HCT116 (cell line): ENCODE results near the gene PLCB3. TPM values are rescaled to one million over a fixed set of nuclear protein-coding genes. Genes with fewer than 3 reads are reported as not detected.

Experiments used
- ATAC-seq: fragments of 200-7000 bp; cut with Tn5 transposase; 2 replicates; pipeline ENCODE4 v1.9.1; 2020; ENCODE audit warnings: mild to moderate bottlenecking, moderate library complexity
- BruUV-seq: library from RNA; stranded (reverse); fragments of 400-500 nt; replicated peaks from 2 replicates; lab custom pipeline; 2021; lab: Mats Ljungman, UMichigan
- CTCF ChIA-PET: fragments of 300-600 bp; sonication (Branson Sonifier 250); formaldehyde crosslinking; loops from one replicate; lab custom pipeline; 2021; ENCODE audit warnings: antibody characterized with exemption; lab: Charles Lee
- POLR2A ChIA-PET: fragments of 300-600, 350-600 bp; sonication (Branson Sonifier 250); formaldehyde crosslinking; loops from one replicate; lab custom pipeline; 2021; ENCODE audit warnings: antibody characterized with exemption; lab: Charles Lee
- RAD21 ChIA-PET, 2 experiments: fragments of 300-600 bp; sonication (Branson Sonifier 250); formaldehyde crosslinking; loops; one replicate each; lab custom pipeline; 2023; ENCODE audit warnings: low total read pairs in 2 of 2; ENCODE audit not compliant: uncharacterized antibody in 2 of 2, unreplicated experiment in 2 of 2, low non-redundant PET in 1 of 2; lab: Charles Lee
- DNase-seq: peaks from one replicate; pipeline ENCODE4 v3.0.0-alpha.2; 2010; ENCODE audit warnings: low read depth, low spot score
- H2AFZ ChIP-seq: fragments of 200-600 bp; shearing (Covaris generic), sonication (generic); 2 replicates; pipeline ENCODE4 v1.6.1; 2017; ENCODE audit warnings: low read depth, mixed run types, mixed read lengths, antibody characterized with exemption, low read length; ENCODE audit not compliant: poor library complexity, severe bottlenecking
- H3K27ac ChIP-seq: 2 replicates; pipeline ENCODE4 v1.5.1; 2012; ENCODE audit warnings: low read depth, low read length
- H3K27me3 ChIP-seq: fragments of 200-600 bp; sonication (generic); 2 replicates; pipeline ENCODE4 v1.6.1; 2016; ENCODE audit warnings: mixed run types, low read length, mixed read lengths; ENCODE audit not compliant: insufficient read depth
- H3K36me3 ChIP-seq, 2 experiments: fragments of 200-500 bp in 1 of 2; fragments of 200-600 bp in 1 of 2; sonication (Bioruptor generic) in 1 of 2; sonication (generic) in 1 of 2; 2 replicates each; pipeline versions ENCODE4 v1.5.1 to v1.6.1; 2014 to 2016; ENCODE audit warnings: low read length in 2 of 2, inconsistent platforms in 1 of 2, mixed read lengths in 1 of 2, mixed run types in 1 of 2; ENCODE audit not compliant: insufficient read depth in 2 of 2, control insufficient read depth in 1 of 2
- H3K4me1 ChIP-seq, 2 experiments: fragments of 200-600 bp in 1 of 2; sonication (generic) in 1 of 2; 2 replicates each; pipeline versions ENCODE4 v1.5.1 to v1.6.1; 2012 to 2017; ENCODE audit warnings: low read length in 2 of 2, inconsistent platforms in 1 of 2, mild to moderate bottlenecking in 1 of 2, mixed read lengths in 1 of 2, mixed run types in 1 of 2, moderate library complexity in 1 of 2; ENCODE audit not compliant: insufficient read depth in 2 of 2, control insufficient read depth in 1 of 2
- H3K4me2 ChIP-seq: fragments of 200-600 bp; sonication (generic); 2 replicates; pipeline ENCODE4 v1.6.1; 2017; ENCODE audit warnings: mixed run types, low read length, mixed read lengths
- H3K4me3 ChIP-seq, 2 experiments: fragments of 200-600 bp in 1 of 2; sonication (generic) in 1 of 2; replicated peaks in 1 of 2; 2 replicates each; pipeline ENCODE4 v1.5.1; 2011 to 2016; ENCODE audit warnings: low read length in 2 of 2, control low read depth in 1 of 2, low read depth in 1 of 2, mild to moderate bottlenecking in 1 of 2, mixed read lengths in 1 of 2, mixed run types in 1 of 2
- H3K79me2 ChIP-seq: fragments of 200-600 bp; sonication (generic); 2 replicates; pipeline ENCODE4 v1.6.1; 2017; ENCODE audit warnings: mild to moderate bottlenecking, mixed run types, low read length, moderate library complexity, mixed read lengths; ENCODE audit not compliant: insufficient read depth
- H3K9ac ChIP-seq: fragments of 200-600 bp; sonication (generic); 2 replicates; pipeline ENCODE4 v1.6.1; 2016; ENCODE audit warnings: low read length, mixed read lengths
- H3K9me2 ChIP-seq: fragments of 200-600 bp; sonication (generic), shearing (Covaris generic); 2 replicates; pipeline ENCODE4 v1.6.1; 2017; ENCODE audit warnings: mixed run types, mild to moderate bottlenecking, moderate library complexity; ENCODE audit not compliant: insufficient read depth
- H3K9me3 ChIP-seq, 2 experiments: fragments of 200-500 bp in 1 of 2; fragments of 200-600 bp in 1 of 2; sonication (Bioruptor generic) in 1 of 2; sonication (generic) in 1 of 2; 2 replicates each; pipeline ENCODE4 v1.6.1; 2014 to 2017; ENCODE audit warnings: low read length in 2 of 2, mixed read lengths in 2 of 2, inconsistent platforms in 1 of 2, low read depth in 1 of 2, mild to moderate bottlenecking in 1 of 2, mixed run types in 1 of 2, moderate library complexity in 1 of 2; ENCODE audit not compliant: control insufficient read depth in 1 of 2, insufficient read depth in 1 of 2
- H4K20me1 ChIP-seq: fragments of 200-600 bp; sonication (generic), shearing (Covaris generic); 2 replicates; pipeline ENCODE4 v1.6.1; 2017; ENCODE audit warnings: mixed run types, mild to moderate bottlenecking, moderate library complexity; ENCODE audit not compliant: insufficient read depth
- CBX3 ChIP-seq: IDR thresholded peaks from 2 replicates; pipeline ENCODE4 v1.6.1; 2012; ENCODE audit warnings: low read depth
- ELF1 ChIP-seq: IDR thresholded peaks from 2 replicates; pipeline ENCODE4 v1.6.1; 2012; ENCODE audit warnings: low read depth, borderline replicate concordance
- FOSL1 ChIP-seq: IDR thresholded peaks from 2 replicates; pipeline ENCODE4 v1.6.1; 2012; ENCODE audit warnings: low read depth
- JUND ChIP-seq: IDR thresholded peaks from 2 replicates; pipeline ENCODE4 v1.6.1; 2012
- SIN3A ChIP-seq: IDR thresholded peaks from 2 replicates; pipeline ENCODE4 v1.6.1; 2012; ENCODE audit warnings: low read depth
- SP1 ChIP-seq: IDR thresholded peaks from 2 replicates; pipeline ENCODE4 v1.6.1; 2012; ENCODE audit warnings: low read depth
- intact Hi-C: fragments of 100-400 bp; cut with micrococcal nuclease; formaldehyde crosslinking; loops from 2 replicates; pipeline ENCODE4 v1.10.0; 2022
- total RNA-seq: library from RNA; stranded (reverse); gene quantifications from one replicate; pipeline ENCODE4 v1.2.1, GENCODE V29; 2021; ENCODE audit not compliant: unreplicated experiment
- TF ChIP-seq, protein P1 (sequence below): IDR thresholded peaks from 2 replicates; pipeline ENCODE4 v1.6.1; 2011; ENCODE audit warnings: mild to moderate bottlenecking, low read length, moderate library complexity; ENCODE audit not compliant: insufficient replicate concordance; ENCODE audit errors: extremely low read depth
- TF ChIP-seq, protein P2 (sequence below): IDR thresholded peaks from 2 replicates; pipeline ENCODE4 v1.6.1; 2012

Gene PLCB3
- total RNA-seq, 1 experiment from 2014 or later: 106 TPM

DNA sequence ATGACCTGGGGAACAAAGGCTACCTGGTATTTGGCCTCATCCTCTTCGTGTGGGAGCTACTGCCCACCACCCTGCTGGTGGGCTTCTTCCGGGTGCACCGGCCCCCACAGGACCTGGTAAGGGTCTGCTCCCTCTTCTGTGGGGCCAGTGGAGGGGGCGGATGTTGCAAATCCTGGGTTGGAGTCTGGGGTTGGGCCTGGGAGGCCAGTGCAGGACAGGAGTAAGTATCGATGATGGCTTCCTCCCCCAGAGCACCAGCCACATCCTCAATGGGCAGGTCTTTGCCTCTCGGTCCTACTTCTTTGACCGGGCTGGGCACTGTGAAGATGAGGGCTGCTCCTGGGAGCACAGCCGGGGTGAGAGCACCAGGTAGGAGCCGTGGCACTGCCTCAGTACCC, 37.0 kb downstream of the PLCB3 start (continued):
- TF ChIP-seq, protein P1, sequence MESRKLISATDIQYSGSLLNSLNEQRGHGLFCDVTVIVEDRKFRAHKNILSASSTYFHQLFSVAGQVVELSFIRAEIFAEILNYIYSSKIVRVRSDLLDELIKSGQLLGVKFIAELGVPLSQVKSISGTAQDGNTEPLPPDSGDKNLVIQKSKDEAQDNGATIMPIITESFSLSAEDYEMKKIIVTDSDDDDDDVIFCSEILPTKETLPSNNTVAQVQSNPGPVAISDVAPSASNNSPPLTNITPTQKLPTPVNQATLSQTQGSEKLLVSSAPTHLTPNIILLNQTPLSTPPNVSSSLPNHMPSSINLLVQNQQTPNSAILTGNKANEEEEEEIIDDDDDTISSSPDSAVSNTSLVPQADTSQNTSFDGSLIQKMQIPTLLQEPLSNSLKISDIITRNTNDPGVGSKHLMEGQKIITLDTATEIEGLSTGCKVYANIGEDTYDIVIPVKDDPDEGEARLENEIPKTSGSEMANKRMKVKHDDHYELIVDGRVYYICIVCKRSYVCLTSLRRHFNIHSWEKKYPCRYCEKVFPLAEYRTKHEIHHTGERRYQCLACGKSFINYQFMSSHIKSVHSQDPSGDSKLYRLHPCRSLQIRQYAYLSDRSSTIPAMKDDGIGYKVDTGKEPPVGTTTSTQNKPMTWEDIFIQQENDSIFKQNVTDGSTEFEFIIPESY: no peak
- TF ChIP-seq CBX3 (no peak), FOSL1 (no peak), ELF1 (no peak), JUND (no peak), SP1 (no peak), SIN3A (no peak)
- TF ChIP-seq, protein P2, sequence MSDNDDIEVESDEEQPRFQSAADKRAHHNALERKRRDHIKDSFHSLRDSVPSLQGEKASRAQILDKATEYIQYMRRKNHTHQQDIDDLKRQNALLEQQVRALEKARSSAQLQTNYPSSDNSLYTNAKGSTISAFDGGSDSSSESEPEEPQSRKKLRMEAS: no peak

DNA sequence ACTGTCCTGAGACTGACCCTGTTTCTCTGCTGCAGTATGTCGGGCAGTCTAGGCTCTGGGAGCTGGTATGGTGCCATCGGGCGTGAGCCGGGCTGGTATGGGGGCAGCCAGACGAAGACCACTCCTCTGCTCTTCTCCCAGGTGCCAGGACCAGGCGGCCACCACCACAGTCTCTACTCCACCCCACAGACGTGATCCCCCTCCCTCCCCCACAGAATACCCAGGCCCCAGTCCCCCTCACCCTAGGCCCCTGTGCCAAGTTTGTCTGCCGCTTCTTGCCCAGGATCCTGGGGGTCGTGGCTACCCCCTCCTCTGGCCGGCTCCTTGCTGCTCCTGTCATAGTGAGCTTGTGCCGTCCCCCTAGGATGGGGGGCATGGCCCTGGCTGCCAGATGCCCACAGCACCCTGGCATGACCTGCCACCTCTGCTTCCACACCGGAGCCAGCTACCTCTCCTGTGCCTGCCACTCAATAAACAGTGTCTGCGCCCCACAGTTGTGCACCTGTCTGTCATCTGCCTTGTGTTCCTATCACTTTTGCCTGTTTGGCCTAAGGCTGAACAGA, 37.8 kb downstream of the PLCB3 start:
- no peak for DNase-seq
- no TSS peak for BruUV-seq

More for the DNA sequence above, 37.8 kb downstream of the PLCB3 start:
- no peaks in the 10 kb centered on the region for H3K27me3 ChIP-seq
- no peak for ATAC-seq
- H3K9me2 ChIP-seq: no peaks in the 10 kb centered on the region
- ChIA-PET POLR2A (no interaction called here), CTCF (interaction anchor here (0.6 to 1.3 kb wide), 4 partner anchors 12 to 28 kb away, joined by 3 to 6 read pairs (median 4); partner anchors contain the start of gene TRMT112), RAD21 (interaction anchor here in 1 of 2 experiments (0.6 kb wide), 1 partner anchor 37 kb away, joined by 4 read pairs; no protein-coding TSS in a partner anchor)
- H4K20me1 ChIP-seq: no peaks in the 10 kb centered on the region
- no peak overlapping the region for H3K4me3 ChIP-seq
- H3K27ac ChIP-seq: no peak overlapping the region
- no peaks in the 10 kb centered on the region for H3K36me3 ChIP-seq
- H3K9ac ChIP-seq: no peak overlapping the region
- H3K4me1 ChIP-seq: peaks cover 8 to 18% of the 10 kb centered on the region in 2 experiments
- no peaks in the 10 kb centered on the region for H3K79me2 ChIP-seq
- no peak overlapping the region for H2AFZ ChIP-seq
- intact Hi-C loops: no loop called here
- TF ChIP-seq SP1 (no peak), SIN3A (no peak), CBX3 (no peak)
- H3K4me2 ChIP-seq: no peak overlapping the region
- H3K9me3 ChIP-seq: no peaks in the 10 kb centered on the region
